GM19467 (cell line): ENCODE results near the gene RPS27L.

Experiments used
- ATAC-seq: cut with Tn5 transposase; IDR thresholded peaks from one replicate; pipeline ENCODE4 v1.9.1; 2021; ENCODE audit warnings: mild to moderate bottlenecking, moderate library complexity; ENCODE audit not compliant: unreplicated experiment

Gene RPS27L

GRCh38 chr15:63188247-63188925 lies 31.1 kb upstream of the RPS27L start:
- ATAC-seq: no peak

GRCh38 chr15:63187589-63188226 lies 30.4 kb upstream of the RPS27L start:
- ATAC-seq: no peak

GRCh38 chr15:63186065-63186464 lies 28.8 kb upstream of the RPS27L start:
- ATAC-seq: no peak

- ATAC-seq: no peak
These were observed 27.9 kb upstream of the RPS27L start for GRCh38 chr15:63185206-63185605.

GRCh38 chr15:63181648-63182047 lies 24.4 kb upstream of the RPS27L start:
- ATAC-seq: no peak

GRCh38 chr15:63180746-63181145 lies 23.5 kb upstream of the RPS27L start:
- ATAC-seq: no peak

GRCh38 chr15:63178034-63178433 lies 20.8 kb upstream of the RPS27L start:
- no peak for ATAC-seq

- ATAC-seq: no peak
These were observed 19.0 kb upstream of the RPS27L start for GRCh38 chr15:63176302-63176701.

- no peak for ATAC-seq
These were observed 15.7 kb upstream of the RPS27L start for GRCh38 chr15:63172851-63173451.

GRCh38 chr15:63172376-63172775 lies 15.1 kb upstream of the RPS27L start:
- no peak for ATAC-seq

GRCh38 chr15:63169788-63170187 lies 12.5 kb upstream of the RPS27L start:
- no peak for ATAC-seq

GRCh38 chr15:63166219-63166618 lies 8.9 kb upstream of the RPS27L start:
- no peak for ATAC-seq

GRCh38 chr15:63165166-63165859 lies 8.0 kb upstream of the RPS27L start:
- ATAC-seq: no peak

GRCh38 chr15:63163217-63163616 lies 5.9 kb upstream of the RPS27L start:
- no peak for ATAC-seq

- ATAC-seq: no peak
These were observed 3.4 kb upstream of the RPS27L start for GRCh38 chr15:63160638-63161037.

GRCh38 chr15:63157891-63158431 lies 684 bp upstream of the RPS27L start:
- no peak for ATAC-seq

GRCh38 chr15:63156755-63157117 lies 541 bp downstream of the RPS27L start:
- ATAC-seq: no peak

GRCh38 chr15:63156086-63156710 lies 1.1 kb downstream of the RPS27L start:
- ATAC-seq: no peak

- ATAC-seq: no peak
These were observed 1.8 kb downstream of the RPS27L start for GRCh38 chr15:63155486-63155885.

GRCh38 chr15:63151665-63152064 lies 5.6 kb downstream of the RPS27L start:
- no peak for ATAC-seq

GRCh38 chr15:63146684-63147083 lies 10.6 kb downstream of the RPS27L start:
- no peak for ATAC-seq
